ENCODE data around the gene SCRT2. TPM values are rescaled to one million over a fixed set of nuclear protein-coding genes. Genes with fewer than 3 reads are reported as not detected.

The SCRT2 gene
- total and polyA plus RNA-seq, 2 donors (not counting 3 experiments of a cell fraction or from before 2014, with no cell fraction given) = not detected

Other genes starting within 250 kb of the SCRT2 start
- 30.6 and 34.3 TPM in 2 replicates for gene TBC1D20, start 213.3 kb downstream of the SCRT2 start, total RNA-seq
- gene TBC1D20, start 213.3 kb downstream of the SCRT2 start, polyA plus RNA-seq = 33.3 and 36.1 TPM in 2 replicates
- gene CSNK2A1, start 132.0 kb downstream of the SCRT2 start, total RNA-seq = 134 and 142 TPM in 2 replicates
- 57.0 and 68.4 TPM in 2 replicates for gene CSNK2A1, start 132.0 kb downstream of the SCRT2 start, polyA plus RNA-seq
- gene TCF15, start 65.5 kb downstream of the SCRT2 start, total RNA-seq = 1.3 TPM in 1 of 2 replicates, not detected in the other
- gene TCF15, start 65.5 kb downstream of the SCRT2 start, polyA plus RNA-seq = 0.07 and 0.13 TPM in 2 replicates
- 24.9 and 29.7 TPM in 2 replicates for gene SRXN1, start 22.6 kb downstream of the SCRT2 start, total RNA-seq
- gene SRXN1, start 22.6 kb downstream of the SCRT2 start, polyA plus RNA-seq = 18.0 and 19.3 TPM in 2 replicates
- gene SLC52A3, start 92.7 kb upstream of the SCRT2 start, total RNA-seq = not detected in 2 replicates
- gene SLC52A3, start 92.7 kb upstream of the SCRT2 start, polyA plus RNA-seq = not detected in 2 replicates
- gene FAM110A, start 157.9 kb upstream of the SCRT2 start, total RNA-seq = 4.6 and 5.8 TPM in 2 replicates
- gene FAM110A, start 157.9 kb upstream of the SCRT2 start, polyA plus RNA-seq = 5.4 and 7.2 TPM in 2 replicates
- gene ANGPT4, start 240.5 kb upstream of the SCRT2 start, total RNA-seq = not detected in 2 replicates
- not detected in 2 replicates for gene ANGPT4, start 240.5 kb upstream of the SCRT2 start, polyA plus RNA-seq

All from endothelial cell of umbilical vein (primary cell).